AG04450 (cell line): ENCODE data around the gene WNT7B. TPM values are rescaled to one million over a fixed set of nuclear protein-coding genes. Genes with fewer than 3 reads are reported as not detected.

ENCODE experiments used
- CTCF ChIA-PET: fragments of 300-600, 350-600 bp; formaldehyde crosslinking; extraction: SDS; loops from one replicate; lab custom pipeline; 2022; ENCODE audit warnings: antibody characterized with exemption, inconsistent platforms; lab: Charles Lee
- POLR2A ChIA-PET: fragments of 350-600 bp; formaldehyde crosslinking; extraction: SDS; loops from one replicate; lab custom pipeline; 2021; ENCODE audit warnings: antibody characterized with exemption, inconsistent platforms; lab: Yijun Ruan, JAX
- DNase-seq: peaks from one replicate; pipeline ENCODE4 v3.0.0-alpha.2; 2011; ENCODE audit warnings: low read depth, low spot score
- H3K27ac ChIP-seq: one replicate; pipeline ENCODE4 v1.5.1; 2012; ENCODE audit warnings: low read depth, low read length, control low read depth
- H3K27me3 ChIP-seq: one replicate; pipeline ENCODE4 v1.6.0; 2012; ENCODE audit warnings: low read length; ENCODE audit not compliant: control insufficient read depth, insufficient read depth
- H3K4me3 ChIP-seq: 2 replicates; pipeline ENCODE4 v1.5.1; 2011; ENCODE audit warnings: mild to moderate bottlenecking, low read depth, low read length, control low read depth
- H3K9me3 ChIP-seq: 2 replicates; pipeline ENCODE4 v1.5.1; 2012; ENCODE audit warnings: low read length; ENCODE audit not compliant: control insufficient read depth, insufficient read depth
- polyA plus RNA-seq: library from polyadenylated mRNA; depleted of rRNA; stranded (reverse); fragments of >200 nt; gene quantifications from 2 replicates; pipeline ENCODE4 v1.2.3, GENCODE V29; 2011
- TF ChIP-seq, protein P1 (sequence below): IDR thresholded peaks from 2 replicates; pipeline ENCODE4 v1.5.1; 2011; ENCODE audit warnings: low read depth, low read length, control low read depth, inconsistent platforms

Gene WNT7B
- polyA plus RNA-seq, 1 experiment = 0.56 TPM

DNA sequence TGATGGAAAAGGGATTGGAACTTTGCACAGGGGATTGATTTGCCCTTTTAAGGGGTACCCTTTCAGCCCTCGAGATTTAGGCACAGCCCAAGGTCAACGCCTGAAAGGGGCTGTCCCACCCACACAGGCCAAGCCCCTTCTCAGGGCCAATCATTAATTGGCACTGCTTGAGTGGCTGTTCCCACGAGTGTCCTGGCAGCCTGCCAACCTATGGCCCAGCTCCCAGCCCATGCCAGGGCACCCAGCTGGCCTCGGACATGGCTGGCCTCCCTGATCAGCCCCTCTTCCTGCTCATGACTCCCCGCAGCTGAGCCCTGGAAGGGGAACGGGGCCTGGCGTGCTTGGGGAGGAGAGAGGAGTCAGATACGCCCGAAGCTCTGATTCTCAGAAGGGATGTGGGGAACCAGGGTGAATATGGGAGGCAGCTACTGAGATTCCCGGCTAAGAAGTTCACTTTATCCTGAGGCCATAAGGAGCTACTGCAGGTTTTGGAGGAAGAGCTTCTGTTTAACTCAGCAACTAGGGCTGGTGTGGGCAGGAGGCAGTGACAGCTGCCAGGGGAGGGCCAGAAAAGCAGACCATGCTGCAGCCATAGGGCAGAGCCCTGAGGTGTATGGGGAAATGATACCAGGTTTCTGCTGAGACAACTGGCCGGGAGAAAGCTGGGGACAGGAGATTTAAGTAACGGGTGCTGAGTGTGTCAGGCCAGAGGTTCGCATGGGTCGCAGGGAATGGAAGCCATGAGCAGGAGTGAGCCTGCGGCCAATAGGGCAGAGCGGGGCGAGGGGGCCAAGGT lies 30.0 kb downstream of the WNT7B start:
- POLR2A ChIA-PET = no interaction called here
- CTCF ChIA-PET = interaction anchor here (0.9 kb wide), 1 partner anchor 80 kb away, joined by 3 read pairs; no protein-coding TSS in a partner anchor

DNA sequence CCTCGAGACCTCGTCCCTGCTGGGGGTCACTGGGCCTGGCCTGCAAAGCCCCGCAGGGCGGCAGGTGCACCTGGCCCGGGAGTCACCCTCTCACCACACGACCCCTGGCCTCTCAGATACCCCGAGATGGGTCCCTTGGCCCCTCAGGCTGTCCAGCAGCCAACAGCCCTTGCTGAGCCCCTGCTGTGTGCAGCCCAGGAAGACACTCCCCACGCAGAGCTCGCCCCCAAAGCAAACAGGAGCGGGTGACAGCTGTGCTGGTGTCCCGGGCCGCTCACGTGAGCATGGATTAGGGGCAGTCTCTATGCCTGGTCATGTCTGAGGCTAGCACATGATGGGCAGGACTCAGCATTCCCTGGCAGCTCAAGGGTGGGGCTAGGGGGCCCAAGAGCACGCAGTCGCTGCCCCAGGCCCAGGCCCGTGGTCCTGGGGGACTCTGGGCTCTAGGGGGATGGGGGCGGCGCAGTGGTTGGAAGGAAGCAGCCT lies 31.3 kb downstream of the WNT7B start:
- ChIA-PET CTCF (no interaction called here), POLR2A (no interaction called here)
- DNase-seq = no peak

More for the DNA sequence above, 30.0 kb downstream of the WNT7B start:
- no peak overlapping the region for H3K4me3 ChIP-seq
- TF ChIP-seq, protein P1, sequence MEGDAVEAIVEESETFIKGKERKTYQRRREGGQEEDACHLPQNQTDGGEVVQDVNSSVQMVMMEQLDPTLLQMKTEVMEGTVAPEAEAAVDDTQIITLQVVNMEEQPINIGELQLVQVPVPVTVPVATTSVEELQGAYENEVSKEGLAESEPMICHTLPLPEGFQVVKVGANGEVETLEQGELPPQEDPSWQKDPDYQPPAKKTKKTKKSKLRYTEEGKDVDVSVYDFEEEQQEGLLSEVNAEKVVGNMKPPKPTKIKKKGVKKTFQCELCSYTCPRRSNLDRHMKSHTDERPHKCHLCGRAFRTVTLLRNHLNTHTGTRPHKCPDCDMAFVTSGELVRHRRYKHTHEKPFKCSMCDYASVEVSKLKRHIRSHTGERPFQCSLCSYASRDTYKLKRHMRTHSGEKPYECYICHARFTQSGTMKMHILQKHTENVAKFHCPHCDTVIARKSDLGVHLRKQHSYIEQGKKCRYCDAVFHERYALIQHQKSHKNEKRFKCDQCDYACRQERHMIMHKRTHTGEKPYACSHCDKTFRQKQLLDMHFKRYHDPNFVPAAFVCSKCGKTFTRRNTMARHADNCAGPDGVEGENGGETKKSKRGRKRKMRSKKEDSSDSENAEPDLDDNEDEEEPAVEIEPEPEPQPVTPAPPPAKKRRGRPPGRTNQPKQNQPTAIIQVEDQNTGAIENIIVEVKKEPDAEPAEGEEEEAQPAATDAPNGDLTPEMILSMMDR = no peak
- no peaks in the 10 kb centered on the region for H3K27me3 ChIP-seq
- no peak for DNase-seq
- H3K9me3 ChIP-seq = no peaks in the 10 kb centered on the region; the same call in 1 of the 2 replicates
- H3K27ac ChIP-seq = no peak overlapping the region

DNA sequence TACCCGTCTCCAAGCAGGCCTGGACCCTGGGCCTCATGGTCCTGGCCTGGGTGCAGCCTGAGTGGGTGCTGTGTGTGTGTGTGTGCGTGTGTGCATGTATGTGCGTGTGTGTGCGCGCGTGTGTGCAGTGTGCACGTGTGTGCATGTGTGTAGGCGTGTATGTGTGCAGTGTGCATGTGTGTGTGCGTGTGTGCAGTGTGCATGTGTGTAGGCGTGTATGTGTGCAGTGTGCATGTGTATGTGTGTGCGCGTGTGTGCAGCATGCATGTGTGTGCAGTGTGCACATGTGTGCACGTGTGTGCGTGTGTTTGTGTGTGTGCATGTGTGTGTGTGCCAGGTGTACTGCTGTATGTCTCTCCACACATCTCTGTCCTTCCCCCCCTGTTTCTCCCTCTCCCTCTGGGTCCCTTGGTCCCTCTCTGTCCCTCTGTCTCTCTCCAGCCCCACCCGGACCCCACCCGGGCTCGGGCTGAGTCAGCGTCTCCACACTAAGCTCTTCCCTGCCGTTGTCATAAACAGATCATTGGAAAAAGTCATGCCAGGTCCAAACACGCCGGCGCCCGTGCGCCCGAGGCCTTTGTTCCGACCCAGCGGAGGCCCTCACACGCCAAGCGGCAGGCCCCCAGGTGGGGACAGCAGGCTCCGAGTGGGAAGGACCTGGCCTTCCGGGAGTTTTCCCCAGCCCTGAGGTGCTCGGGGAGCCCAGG lies 34.0 kb downstream of the WNT7B start:
- H3K4me3 ChIP-seq = no peak overlapping the region
- CTCF ChIA-PET = no interaction called here
- POLR2A ChIA-PET = no interaction called here

More for the DNA sequence above, 31.3 kb downstream of the WNT7B start:
- Histone ChIP-seq H3K4me3 (no peak overlapping the region), H3K27ac (no peak overlapping the region), H3K27me3 (no peaks in the 10 kb centered on the region), H3K9me3 (no peaks in the 10 kb centered on the region; the same call in 1 of the 2 replicates)
- TF ChIP-seq, protein P1 = no peak

DNA sequence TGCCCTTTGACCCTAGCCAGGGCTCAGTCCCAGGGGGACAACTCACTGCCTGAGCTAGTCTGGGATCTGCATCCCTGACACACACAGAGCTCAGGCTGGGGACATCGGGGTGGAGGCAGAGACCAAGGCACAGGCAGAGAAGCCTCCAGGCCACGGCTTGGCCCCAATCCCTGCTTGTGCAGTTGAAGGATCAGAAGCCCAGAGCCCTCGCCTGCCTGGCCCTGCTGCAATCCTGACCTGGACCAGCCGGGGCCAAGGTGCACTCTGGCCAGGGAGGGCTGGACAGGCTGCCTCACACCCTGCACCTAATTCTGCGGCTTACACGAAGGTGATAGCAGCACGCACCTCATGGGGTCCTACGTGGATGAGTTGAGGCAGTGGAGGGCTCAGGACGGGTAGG lies 34.6 kb downstream of the WNT7B start:
- DNase-seq = no peak
- TF ChIP-seq, protein P1 = no peak
- Histone ChIP-seq H3K9me3 (no peaks in the 10 kb centered on the region; the same call in 1 of the 2 replicates), H3K4me3 (no peak overlapping the region), H3K27me3 (no peaks in the 10 kb centered on the region), H3K27ac (no peak overlapping the region)
- ChIA-PET CTCF (interaction anchor here (0.6 kb wide), 1 partner anchor 39 kb away, joined by 6 read pairs; no protein-coding TSS in a partner anchor), POLR2A (no interaction called here)

More for the DNA sequence above, 34.0 kb downstream of the WNT7B start:
- TF ChIP-seq, protein P1 = no peak
- no peak for DNase-seq
- Histone ChIP-seq H3K27ac (no peak overlapping the region), H3K9me3 (no peaks in the 10 kb centered on the region; the same call in 1 of the 2 replicates), H3K27me3 (no peaks in the 10 kb centered on the region)
